ENCODE measurements around the gene SCG2. TPM values are rescaled to one million over a fixed set of nuclear protein-coding genes. Genes with fewer than 3 reads are reported as not detected.

Gene SCG2
- total RNA-seq, 1 donor from 2014 or later: 0.61 TPM

DNA sequence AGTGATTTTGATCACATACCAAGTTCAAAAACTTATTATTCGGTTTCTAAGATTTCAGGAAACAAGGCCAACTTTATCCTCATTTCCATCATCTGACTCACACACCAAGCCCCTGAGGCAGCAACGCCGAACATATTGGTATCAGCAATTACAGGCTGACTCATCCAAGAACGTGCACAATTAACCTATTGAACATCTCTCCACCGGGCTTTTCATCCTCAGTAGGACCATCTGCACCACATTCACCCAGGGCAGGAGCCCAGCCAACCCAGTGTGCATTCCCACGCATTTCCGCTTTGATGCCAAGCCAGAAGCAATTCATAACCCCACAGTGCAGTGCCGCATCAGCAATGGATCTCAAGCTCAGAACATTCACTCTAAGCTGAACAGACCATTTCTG is 52.9 kb downstream of the SCG2 start:
- no peak overlapping the region for H3K4me3 ChIP-seq
- DNase-seq: no peak
- no peaks in the 10 kb centered on the region for H3K9me3 ChIP-seq
- no peak overlapping the region for H3K27ac ChIP-seq
- no peaks in the 10 kb centered on the region for H3K36me3 ChIP-seq
- no peak for ATAC-seq
- no peaks in the 10 kb centered on the region for H3K27me3 ChIP-seq
- no peaks in the 10 kb centered on the region for H3K4me1 ChIP-seq
- intact Hi-C loops (cut with DNase I): no loop called here
- no peak for TF ChIP-seq CTCF (IDR thresholded peaks at IDR 0.05)

DNA sequence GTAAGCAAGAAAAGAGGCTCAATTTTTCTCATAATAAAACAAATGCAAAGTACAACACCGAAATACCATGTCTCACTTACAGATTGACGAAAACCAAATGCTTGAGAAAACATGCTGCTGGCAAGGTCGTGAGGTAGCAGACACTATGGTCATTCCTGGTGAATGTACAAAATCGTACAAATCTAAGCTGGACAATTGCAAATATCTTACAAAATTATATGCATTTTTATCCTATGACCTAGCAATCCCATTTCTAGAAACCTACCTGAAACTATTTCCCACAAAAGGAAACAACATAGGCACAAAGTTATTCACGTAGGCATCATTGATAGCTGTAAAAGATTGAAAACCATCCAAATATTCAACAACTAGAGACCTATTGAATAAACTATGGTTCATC is 54.0 kb downstream of the SCG2 start:
- TF ChIP-seq CTCF (IDR thresholded peaks at IDR 0.05): no peak
- Histone ChIP-seq H3K4me3 (no peak overlapping the region), H3K27me3 (no peaks in the 10 kb centered on the region), H3K9me3 (no peaks in the 10 kb centered on the region), H3K27ac (no peak overlapping the region), H3K4me1 (no peaks in the 10 kb centered on the region), H3K36me3 (no peaks in the 10 kb centered on the region)
- DNase-seq (no peak), ATAC-seq (no peak)
- intact Hi-C loops (cut with DNase I): no loop called here

Other genes starting within 250 kb of the SCG2 start
- gene AP1S3, start 235.2 kb upstream of the SCG2 start, total RNA-seq: 16.8 TPM